H1 (cell line): ENCODE measurements around the gene TFF2. TPM values are rescaled to one million over a fixed set of nuclear protein-coding genes. Genes with fewer than 3 reads are reported as not detected.

Experiments
- BACH1 ChIP-seq: IDR thresholded peaks from 2 replicates; pipeline ENCODE4 v1.6.1; 2012; ENCODE audit warnings: low read length, improper control_type of control experiment
- BCL11A ChIP-seq, 2 experiments: IDR thresholded peaks; one replicate each; pipeline ENCODE4 v1.6.1; 2011; ENCODE audit warnings: low read depth in 2 of 2, low read length in 2 of 2, mild to moderate bottlenecking in 2 of 2
- CHD2 ChIP-seq: IDR thresholded peaks from 2 replicates; pipeline ENCODE4 v1.6.1; 2012; ENCODE audit warnings: low read length, improper control_type of control experiment
- polyA plus RNA-seq, 7 experiments: library from polyadenylated mRNA; depleted of rRNA in 3 of 7; stranded (reverse) in 5 of 7; unstranded in 2 of 7; fragments of >200 nt in 5 of 7; fragments of 200-250 nt in 2 of 7; gene quantifications; 1 replicate in 5 of 7; 2 replicates in 1 of 7; 4 replicates in 1 of 7; pipeline versions ENCODE4 v1.2.1 to v1.2.3, GENCODE V29; 2011 to 2013; ENCODE audit warnings: missing spikeins in 2 of 7, mixed read lengths in 2 of 7
- total RNA-seq: library from RNA; stranded (reverse); fragmentation: NEBNext Ultra II Directional; extraction: Animal tissue kit (Norgen Biotek cat#: 25700); gene quantifications from 2 replicates; pipeline ENCODE4 v1.2.1, GENCODE V29; 2021

Gene TFF2
- total and polyA plus RNA-seq, 2 of the 8 experiments (the other 6 are each of a cell fraction or from before 2014, with no cell fraction given), result not detected

DNA sequence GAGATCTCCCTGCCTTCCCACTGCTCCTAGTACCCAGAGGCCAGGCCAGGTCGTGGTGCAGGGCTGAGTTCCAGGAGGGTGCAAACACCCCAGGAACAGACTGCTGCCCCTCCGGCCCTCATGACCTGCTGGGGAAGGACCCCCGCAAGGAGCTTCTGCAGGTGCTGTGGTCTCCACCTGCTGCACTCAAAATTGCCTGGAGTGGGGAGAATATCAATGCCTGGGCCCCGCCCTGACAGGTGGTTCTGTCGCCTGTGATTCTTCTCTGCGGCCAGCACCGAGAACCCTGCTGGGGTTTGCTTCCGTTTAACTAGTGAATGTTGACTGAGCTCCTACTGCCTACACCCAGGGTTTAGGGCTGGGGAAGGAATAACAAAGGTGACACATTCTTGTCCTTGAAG, 33.5 kb downstream of the TFF2 start (continued):
- TF ChIP-seq CHD2 (no peak), BACH1 (no peak), BCL11A (IDR thresholded peaks at IDR 0.05; ENCODE audit: low read depth in 2 of 2, low read length in 2 of 2) (no peak)
